ENCODE data around the gene PTPRJ.

GRCh38 chr11:47995360-47995769 is 15.0 kb downstream of the PTPRJ start:
- TF ChIP-seq, protein P1, sequence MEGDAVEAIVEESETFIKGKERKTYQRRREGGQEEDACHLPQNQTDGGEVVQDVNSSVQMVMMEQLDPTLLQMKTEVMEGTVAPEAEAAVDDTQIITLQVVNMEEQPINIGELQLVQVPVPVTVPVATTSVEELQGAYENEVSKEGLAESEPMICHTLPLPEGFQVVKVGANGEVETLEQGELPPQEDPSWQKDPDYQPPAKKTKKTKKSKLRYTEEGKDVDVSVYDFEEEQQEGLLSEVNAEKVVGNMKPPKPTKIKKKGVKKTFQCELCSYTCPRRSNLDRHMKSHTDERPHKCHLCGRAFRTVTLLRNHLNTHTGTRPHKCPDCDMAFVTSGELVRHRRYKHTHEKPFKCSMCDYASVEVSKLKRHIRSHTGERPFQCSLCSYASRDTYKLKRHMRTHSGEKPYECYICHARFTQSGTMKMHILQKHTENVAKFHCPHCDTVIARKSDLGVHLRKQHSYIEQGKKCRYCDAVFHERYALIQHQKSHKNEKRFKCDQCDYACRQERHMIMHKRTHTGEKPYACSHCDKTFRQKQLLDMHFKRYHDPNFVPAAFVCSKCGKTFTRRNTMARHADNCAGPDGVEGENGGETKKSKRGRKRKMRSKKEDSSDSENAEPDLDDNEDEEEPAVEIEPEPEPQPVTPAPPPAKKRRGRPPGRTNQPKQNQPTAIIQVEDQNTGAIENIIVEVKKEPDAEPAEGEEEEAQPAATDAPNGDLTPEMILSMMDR (IDR thresholded peaks at IDR 0.05): no peak
- no peak for TF ChIP-seq POLR2A (IDR thresholded peaks at IDR 0.05)
